ENCODE measurements around the gene SOCS3.

SOCS3 gene

DNA sequence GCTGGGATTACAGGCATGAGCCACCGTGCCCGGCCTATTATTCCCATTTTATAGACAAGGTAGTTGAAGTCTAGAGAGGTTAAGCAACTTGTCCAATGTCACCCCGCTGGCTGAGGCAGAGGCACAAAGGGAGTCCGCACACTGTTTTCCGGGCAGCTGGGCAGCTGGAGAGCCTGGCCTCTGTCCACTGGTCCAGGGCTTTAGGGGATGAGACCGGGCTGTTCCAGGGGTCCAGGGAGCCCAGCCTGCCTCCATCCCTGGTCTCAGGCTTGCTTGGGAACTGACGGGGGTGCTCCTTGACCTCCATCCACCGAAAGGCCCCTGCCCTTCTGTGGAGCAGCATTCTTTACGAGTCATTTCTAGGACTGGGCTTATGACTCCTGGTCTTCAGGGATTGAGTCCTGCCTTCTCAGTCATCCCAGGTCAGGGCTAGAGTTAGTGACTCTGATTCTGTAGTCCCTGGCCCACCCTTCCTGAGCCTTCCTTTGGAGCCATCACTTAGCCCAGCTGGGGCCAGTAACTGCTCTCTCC is 37.5 kb downstream of the SOCS3 start:
- no peak for DNase-seq (ENCODE audit: low read depth)
- H3K4me3 ChIP-seq (replicated peaks; ENCODE audit: low read depth, low read length) = no peak overlapping the region
- TF ChIP-seq, protein P1, sequence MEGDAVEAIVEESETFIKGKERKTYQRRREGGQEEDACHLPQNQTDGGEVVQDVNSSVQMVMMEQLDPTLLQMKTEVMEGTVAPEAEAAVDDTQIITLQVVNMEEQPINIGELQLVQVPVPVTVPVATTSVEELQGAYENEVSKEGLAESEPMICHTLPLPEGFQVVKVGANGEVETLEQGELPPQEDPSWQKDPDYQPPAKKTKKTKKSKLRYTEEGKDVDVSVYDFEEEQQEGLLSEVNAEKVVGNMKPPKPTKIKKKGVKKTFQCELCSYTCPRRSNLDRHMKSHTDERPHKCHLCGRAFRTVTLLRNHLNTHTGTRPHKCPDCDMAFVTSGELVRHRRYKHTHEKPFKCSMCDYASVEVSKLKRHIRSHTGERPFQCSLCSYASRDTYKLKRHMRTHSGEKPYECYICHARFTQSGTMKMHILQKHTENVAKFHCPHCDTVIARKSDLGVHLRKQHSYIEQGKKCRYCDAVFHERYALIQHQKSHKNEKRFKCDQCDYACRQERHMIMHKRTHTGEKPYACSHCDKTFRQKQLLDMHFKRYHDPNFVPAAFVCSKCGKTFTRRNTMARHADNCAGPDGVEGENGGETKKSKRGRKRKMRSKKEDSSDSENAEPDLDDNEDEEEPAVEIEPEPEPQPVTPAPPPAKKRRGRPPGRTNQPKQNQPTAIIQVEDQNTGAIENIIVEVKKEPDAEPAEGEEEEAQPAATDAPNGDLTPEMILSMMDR (IDR thresholded peaks at IDR 0.05; ENCODE audit: low read length, missing control alignments) = no peak

DNA sequence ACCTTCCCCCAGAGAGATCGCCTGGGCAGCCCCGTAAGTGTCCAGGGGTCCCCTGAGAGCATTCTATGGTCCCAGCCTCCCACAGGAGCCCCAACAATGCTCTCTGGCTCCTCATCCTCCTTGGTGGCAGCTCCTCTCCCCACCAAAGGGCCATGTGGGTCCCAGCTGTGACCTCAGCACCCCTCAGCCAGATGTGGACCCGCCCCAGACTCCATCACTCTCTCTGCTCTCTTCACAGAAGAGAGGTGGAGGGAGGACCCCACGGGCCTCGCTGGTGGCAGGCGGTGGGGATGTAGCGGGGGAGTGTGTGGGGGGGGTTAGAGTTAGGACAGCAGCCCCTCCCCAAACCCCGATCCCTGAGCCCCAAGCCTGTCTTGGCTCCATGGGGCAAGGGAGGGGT is 41.0 kb downstream of the SOCS3 start:
- no peak for DNase-seq (ENCODE audit: low read depth)
- no peak overlapping the region for H3K4me3 ChIP-seq (replicated peaks; ENCODE audit: low read depth, low read length)
- TF ChIP-seq, protein P1 (IDR thresholded peaks at IDR 0.05; ENCODE audit: low read length, missing control alignments) = no peak

DNA sequence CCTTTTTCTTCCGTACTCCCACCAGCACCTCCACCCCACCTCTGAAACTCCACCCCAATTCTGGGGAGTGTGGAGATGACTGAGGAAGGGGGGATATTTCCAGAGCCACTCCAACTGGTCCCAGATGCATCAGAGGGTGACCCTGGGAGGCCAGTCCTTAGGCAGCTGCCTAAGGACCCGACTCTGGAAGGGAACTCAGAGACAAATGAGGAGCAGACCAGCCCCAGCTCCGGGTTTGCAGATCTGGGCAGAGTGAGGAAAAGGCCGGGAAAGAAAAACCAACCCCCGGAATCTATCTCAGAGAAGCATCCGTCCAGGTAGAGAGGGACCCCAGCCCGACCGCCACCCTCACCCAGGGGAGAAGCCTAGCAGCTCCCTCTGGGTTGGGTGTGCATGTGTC is 41.5 kb downstream of the SOCS3 start:
- TF ChIP-seq, protein P1 (IDR thresholded peaks at IDR 0.05; ENCODE audit: low read length, missing control alignments) = no peak
- no peak overlapping the region for H3K4me3 ChIP-seq (replicated peaks; ENCODE audit: low read depth, low read length)
- DNase-seq (ENCODE audit: low read depth) = no peak

DNA sequence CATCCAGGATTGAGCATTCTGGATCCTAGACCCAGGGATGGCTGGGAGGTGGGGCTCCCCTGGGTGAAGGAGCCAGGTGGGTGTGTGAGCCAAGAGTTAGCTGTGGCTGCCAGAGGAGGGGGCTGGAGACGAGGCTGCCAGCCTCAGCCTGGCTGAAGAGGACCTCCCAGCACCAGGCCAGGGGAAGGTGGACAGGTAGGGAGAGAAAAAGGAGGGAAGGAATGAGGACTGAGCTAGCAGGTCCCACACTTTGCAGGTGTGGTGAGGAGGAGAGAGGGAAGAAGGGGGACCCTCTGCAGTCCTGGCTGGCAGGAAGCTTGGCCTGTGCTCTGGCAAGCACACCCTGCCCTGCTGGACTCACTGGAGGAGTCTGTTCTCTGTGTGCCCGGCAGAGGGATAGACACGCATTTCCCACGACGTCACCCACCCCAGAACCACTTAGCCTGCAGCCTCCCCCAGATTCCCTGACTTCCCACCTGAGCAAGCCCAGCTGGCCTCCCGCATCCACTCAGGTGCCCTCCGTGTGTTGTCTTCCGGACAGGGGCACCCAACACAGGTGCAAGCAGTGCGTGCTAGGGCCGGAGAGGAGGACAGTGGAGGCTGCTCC is 42.0 kb downstream of the SOCS3 start:
- DNase-seq (ENCODE audit: low read depth) = no peak
- TF ChIP-seq, protein P1 (IDR thresholded peaks at IDR 0.05; ENCODE audit: low read length, missing control alignments) = no peak
- no peak overlapping the region for H3K4me3 ChIP-seq (replicated peaks; ENCODE audit: low read depth, low read length)

DNA sequence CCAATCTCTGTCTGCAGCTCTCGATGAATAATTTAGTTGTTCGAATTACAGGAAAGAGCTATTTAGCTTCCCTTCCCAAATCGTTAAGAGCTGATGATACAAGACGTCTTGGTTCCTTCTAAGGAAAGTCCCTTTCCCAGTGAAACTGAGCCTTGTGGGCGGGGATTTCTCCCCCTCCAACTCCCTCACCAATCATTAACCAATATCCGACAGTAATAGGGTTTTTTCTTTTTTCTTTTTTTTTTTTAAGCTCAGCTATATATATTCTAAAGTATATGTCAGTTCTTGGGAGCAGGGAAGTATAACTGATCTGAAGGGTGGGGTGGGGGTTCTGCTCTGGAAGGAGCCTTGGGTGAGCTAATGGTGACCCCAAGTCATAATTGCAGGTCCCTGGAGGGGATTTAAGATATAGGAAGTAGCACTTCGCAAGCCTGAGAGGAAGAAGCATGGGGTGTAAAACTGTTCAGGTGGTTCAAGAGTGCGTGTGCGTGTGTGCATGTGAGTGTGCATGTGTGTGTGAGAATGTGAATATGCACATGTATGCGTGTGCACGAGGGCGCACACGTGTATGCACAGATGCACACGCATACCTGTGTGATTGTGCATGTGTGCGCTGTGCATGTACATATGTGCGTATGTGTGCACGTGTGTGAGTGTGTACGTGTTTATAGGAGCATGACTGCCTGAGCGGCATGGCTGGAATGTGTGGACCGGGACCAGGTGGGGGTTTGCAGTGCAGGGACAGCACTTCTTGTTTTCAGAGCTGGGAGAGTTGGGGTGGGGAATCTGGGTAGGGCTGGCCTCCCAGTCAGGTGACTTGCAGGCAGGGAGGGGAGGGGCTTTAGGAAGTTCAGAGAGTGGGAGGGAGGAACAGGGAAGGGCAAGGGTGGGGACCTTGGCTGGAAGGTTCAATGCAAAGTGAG is 42.7 kb downstream of the SOCS3 start:
- H3K4me3 ChIP-seq (replicated peaks; ENCODE audit: low read depth, low read length) = no peak overlapping the region
- TF ChIP-seq, protein P1 (IDR thresholded peaks at IDR 0.05; ENCODE audit: low read length, missing control alignments) = no peak

DNA sequence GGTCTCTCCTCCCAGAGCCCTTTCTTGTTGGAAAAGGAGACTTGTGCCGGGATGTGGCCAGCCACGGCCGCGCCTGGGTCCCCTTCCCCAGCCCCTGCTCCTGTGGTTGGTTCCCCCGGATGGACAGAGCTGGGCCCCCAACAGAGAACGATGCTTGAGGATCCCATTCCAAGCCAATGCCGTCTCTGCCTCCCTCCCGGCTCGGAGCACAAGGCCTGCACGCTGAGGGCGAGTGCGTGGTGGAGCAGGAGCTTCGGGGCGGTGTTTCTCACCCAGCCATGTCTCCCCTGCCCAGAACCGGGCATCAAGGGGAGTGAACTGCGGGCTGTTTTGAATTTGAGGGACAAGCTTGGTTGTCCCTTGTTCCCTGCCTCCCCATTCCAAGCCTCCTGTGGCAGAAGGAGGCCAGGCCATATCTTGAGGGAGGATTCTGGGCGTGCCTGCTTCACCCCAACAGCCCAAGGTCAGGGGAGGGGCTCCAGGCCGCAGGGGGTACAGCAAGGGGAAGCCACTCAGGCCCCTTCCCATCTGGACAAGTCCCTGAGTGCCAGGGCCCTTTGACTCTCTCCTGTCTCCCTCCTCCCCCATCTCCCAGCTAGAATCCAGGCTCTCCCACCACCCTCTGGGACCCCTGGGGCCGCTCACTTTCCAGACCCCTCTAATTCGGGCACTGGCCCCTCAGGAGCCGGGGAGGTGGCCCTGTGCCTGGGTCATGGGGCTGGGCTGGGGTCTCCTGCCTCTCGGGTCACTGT is 43.6 kb downstream of the SOCS3 start:
- TF ChIP-seq, protein P1 (IDR thresholded peaks at IDR 0.05; ENCODE audit: low read length, missing control alignments) = no peak
- DNase-seq (ENCODE audit: low read depth) = no peak
- peak overlapping the region; percentile 24 for H3K4me3 ChIP-seq (replicated peaks; ENCODE audit: low read depth, low read length)

More for the DNA sequence above, 42.7 kb downstream of the SOCS3 start:
- peak; percentile 48 for DNase-seq (ENCODE audit: low read depth)
